GM15510 (cell line): ENCODE results near the gene TTC17.

Source experiments
- POLR2A ChIP-seq: IDR thresholded peaks from 3 replicates; pipeline ENCODE4 v1.6.1; 2011; ENCODE audit warnings: borderline replicate concordance; ENCODE audit not compliant: insufficient read length; ENCODE audit errors: extremely low read depth

TTC17 gene

DNA sequence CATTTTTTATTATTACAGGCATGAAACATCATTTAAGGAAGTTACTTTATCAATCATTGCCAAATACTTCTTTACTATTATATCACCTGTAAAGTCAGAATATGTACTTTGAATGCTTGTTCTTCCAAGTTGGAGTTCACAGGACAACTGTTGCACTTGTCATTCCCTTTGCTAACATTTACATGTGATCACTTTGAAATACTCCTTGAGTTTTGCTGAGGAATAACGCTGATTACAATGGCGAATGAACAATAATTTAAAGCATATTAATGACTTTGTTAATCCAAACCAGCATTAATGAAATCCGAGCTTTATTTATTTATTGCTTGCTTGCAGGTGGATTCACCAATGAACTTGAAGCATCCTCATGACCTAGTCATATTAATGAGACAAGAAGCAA lies 20.2 kb downstream of the TTC17 start:
- TF ChIP-seq POLR2A = no peak

DNA sequence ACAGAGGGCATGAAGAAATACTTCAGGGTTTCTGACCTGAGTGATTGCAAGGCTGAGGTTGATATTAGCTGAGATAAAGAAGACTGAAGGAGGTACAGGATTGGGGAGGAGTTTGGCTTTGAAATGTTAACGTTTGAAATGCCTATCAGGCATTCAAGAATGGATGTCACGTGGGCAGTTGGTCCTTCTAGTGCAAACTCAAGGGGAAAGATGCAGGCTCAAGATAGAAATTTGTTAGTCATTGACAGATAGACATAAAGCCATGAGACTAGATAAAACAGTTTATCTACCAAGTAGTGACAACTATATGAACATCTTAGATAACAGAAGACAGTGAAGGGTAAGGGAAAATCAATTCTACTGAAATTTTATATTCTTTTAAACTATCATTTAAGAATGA lies 23.1 kb downstream of the TTC17 start:
- TF ChIP-seq POLR2A = no peak

- TF ChIP-seq POLR2A = no peak
Observed at GRCh38 chr11:43382614-43383013, 23.9 kb downstream of the TTC17 start.

GRCh38 chr11:43384393-43384792 lies 25.7 kb downstream of the TTC17 start:
- no peak for TF ChIP-seq POLR2A

DNA sequence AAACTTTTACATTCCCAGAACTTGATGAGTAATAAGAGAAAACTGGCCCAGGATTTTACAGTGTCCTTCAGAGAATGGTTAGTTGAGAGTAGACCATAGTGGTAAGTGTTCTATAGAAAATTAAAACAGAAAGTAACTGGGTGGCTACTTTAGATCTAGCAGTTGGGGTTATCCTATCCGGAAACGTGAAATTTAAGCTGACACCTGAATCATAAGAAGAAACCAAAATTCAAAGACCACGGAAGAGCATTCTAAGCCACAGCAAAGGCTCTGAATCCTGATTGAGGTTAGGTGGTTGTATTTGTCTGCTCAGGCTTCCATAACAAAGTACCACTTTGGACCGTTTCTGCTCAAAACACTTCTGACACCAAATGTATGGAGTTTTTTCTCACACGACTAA lies 34.0 kb downstream of the TTC17 start:
- no peak for TF ChIP-seq POLR2A

- no peak for TF ChIP-seq POLR2A
Observed at GRCh38 chr11:43393765-43394355, 35.1 kb downstream of the TTC17 start.

GRCh38 chr11:43396617-43397016 lies 37.9 kb downstream of the TTC17 start:
- no peak for TF ChIP-seq POLR2A

- no peak for TF ChIP-seq POLR2A
Observed at GRCh38 chr11:43397251-43397650, 38.5 kb downstream of the TTC17 start.

DNA sequence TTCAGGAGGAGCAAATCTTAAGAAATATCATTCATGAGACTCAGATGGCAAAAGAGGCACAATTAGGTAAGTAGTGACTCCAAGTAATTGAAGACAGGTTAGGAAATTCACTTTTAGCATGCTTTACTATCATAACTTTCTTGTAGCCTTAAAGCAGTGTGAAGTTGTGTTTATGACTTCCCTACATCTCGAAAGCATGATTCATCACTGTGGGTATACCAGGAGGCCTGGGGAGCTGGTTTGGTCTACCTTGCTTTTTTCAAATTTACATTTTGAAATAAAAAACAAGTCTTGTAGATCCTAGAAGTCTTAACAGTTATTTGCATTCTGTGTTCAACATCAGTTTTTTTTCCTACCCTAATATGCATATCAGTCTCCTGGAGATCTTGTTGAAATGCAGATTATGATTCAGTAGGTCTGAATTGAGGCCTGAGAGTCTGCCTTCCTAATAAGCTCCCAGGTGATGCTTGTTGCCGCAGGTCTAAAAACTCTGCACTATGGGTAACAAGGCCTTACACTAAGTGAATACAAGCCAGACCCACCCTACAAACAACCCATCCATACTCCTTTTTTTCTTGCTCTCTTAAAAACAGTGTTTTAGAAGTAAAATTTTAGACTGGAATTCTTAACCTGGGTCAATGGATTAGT lies 41.4 kb downstream of the TTC17 start:
- no peak for TF ChIP-seq POLR2A

DNA sequence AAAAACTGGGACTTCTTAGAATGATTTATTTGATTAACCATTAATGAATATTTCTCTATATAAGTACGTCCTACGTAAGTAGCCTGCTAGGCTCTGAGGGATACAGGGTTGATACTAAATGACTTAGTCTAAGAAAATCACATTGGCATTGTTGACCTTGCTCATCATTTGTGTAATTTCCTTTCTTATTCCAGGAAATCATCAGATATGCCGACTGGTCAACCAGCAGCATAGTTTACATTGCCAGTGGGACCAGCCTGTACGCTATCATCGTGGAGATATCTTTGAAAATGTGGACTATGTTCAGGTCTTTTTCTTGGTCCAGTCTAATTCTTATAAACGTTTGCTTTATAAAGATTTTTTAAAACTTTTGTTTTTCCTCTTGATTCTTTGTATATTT lies 42.5 kb downstream of the TTC17 start:
- no peak for TF ChIP-seq POLR2A

DNA sequence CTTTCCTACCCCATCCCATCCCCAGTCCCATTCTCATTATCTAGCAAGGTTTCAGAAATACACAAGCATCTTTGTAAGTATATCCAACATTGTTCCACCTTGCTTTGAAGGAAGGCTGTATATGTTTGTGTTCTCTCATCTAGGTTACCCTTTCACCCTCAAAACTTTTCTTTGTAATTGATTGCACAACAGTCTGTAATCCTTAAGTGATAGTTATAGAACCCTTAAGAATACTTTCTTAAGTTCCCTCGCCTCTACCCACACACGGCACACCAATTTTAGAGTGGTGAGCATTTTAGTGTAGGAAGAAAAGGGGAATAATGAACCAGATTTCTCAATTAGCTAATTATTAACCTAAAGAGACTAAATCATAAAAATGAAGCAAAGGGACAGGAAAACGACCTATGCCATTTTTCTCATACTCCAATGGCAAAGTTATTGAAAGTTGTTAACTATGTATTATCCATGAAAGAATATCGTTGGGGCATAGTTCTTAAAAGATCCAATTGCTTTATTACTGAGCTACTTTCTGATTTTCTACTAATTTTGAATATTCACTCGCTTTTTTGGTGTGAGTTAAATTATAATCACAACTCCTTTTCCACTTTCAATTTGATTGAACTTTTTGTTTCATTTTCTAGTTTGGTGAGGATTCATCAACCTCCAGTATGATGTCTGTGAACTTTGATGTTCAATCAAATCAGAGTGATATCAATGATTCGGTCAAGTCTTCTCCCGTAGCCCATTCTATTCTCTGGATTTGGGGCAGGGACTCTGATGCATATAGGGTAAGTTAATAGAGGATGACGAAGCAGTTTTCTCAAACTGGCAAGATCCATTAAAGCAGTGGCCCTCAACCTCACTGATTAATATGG lies 44.9 kb downstream of the TTC17 start:
- TF ChIP-seq POLR2A = no peak

DNA sequence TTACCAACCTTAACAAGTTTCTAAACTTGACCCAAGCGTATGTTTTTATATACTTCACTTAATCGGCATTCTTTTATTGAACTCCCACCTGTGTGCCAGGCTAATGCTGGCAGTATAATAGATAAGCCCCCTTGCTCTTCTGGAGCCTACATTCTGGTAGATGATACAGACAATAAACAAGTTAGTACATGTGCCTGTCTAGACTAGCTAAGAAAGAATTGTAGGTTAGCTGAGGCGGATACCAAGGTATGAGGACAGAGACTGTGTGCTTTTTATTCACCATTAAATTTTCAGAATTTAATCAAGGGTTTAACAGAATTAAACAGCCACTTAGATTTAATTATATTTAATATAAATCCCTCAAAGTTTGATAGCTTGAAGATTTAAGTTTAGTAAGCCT lies 45.7 kb downstream of the TTC17 start:
- no peak for TF ChIP-seq POLR2A

DNA sequence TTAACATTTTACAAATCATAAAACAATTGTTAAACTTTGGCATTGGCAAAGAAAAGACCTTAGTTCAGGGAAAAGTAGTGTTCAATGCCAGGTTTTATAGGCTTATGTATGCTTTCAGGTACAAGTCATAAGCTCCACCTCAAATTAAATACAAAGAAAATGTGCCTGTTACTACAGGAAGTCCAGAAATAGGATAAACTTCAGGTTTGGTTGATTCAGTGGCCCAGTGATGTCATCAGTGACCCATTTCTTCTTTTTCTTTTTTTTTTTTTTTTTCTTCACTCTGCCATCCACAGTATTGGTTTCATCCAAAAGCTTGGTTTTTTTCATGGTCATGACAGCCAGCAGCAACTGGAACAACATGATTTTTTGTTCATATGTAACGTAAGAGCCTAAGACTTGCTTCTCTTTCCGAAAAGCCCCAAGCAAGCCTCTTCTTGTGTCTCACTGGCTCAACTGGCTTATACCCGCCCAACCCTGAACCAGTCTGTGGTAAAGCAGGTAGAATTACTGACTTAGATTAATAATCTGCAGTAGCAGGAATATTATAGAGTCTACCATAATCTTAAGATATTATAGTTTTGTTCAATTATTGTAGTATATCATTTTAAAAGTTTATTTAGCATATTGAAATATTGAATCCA lies 46.2 kb downstream of the TTC17 start:
- TF ChIP-seq POLR2A = no peak

DNA sequence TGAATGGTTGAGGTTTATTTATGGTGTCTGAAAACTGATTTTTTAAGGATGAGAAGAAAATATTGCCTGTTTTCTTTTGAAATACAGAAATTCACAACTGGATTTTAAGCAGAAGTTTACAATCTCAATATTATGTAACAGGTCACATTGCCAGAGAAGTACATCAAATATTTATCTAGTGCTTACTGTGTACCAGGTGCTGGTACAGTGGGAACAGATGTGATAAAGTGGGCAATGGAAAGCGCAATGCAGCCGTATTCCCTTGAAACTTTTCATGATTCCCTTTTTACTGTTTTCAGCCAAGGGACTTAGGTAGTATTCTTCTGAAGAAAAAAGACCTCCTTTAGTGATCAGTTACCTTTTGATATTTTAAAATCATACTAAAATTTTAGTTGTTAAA lies 49.6 kb downstream of the TTC17 start:
- TF ChIP-seq POLR2A = no peak

DNA sequence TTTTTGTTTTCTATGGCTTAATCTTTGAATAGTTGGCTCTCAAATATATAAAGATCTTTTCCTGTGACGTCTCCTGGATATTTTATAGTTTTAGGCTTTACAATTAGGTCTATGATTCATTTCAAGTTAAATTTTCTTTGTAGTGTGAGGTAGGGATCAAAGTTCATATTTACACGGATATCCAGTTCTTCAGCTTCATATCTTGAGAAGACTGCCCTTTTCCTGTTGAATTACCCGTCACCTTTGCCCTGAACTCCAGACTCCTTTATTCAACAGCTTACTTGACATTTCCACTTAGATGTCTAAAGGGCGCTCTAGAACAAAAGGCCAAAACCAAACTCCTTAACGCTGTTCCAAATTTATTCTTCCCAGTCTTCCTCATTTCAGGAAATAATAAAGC lies 51.7 kb downstream of the TTC17 start:
- TF ChIP-seq POLR2A = no peak
